Kidney epithelial cell (primary cell): ENCODE data around the gene SLC66A1. TPM values are rescaled to one million over a fixed set of nuclear protein-coding genes. Genes with fewer than 3 reads are reported as not detected.

Experiments
- DNase-seq: peaks from one replicate; pipeline ENCODE4 v3.0.0-alpha.2; 2010; ENCODE audit warnings: low read depth
- H3K27me3 ChIP-seq: 2 replicates; pipeline ENCODE4 v1.6.0; 2011; ENCODE audit warnings: low read length; ENCODE audit not compliant: control insufficient read depth, insufficient read depth
- H3K36me3 ChIP-seq: 2 replicates; pipeline ENCODE4 v1.5.1; 2011; ENCODE audit warnings: low read length; ENCODE audit not compliant: control insufficient read depth, insufficient read depth
- H3K4me3 ChIP-seq: 2 replicates; pipeline ENCODE4 v1.5.1; 2011; ENCODE audit warnings: low read depth, mild to moderate bottlenecking, control low read depth, low read length
- CTCF ChIP-seq: IDR thresholded peaks from 2 replicates; pipeline ENCODE4 v1.5.1; 2011; ENCODE audit warnings: mild to moderate bottlenecking, moderate library complexity, low read length, control low read depth, inconsistent platforms; ENCODE audit not compliant: insufficient read depth, poor library complexity, severe bottlenecking
- total RNA-seq: library from RNA; depleted of rRNA; stranded (reverse); fragments of >200 nt; gene quantifications from 2 replicates; pipeline ENCODE4 v1.2.3, GENCODE V29; 2015

SLC66A1 gene
- total RNA-seq, 1 donor from 2014 or later = 50.6 TPM

GRCh38 chr1:19330449-19331135 is 18.5 kb downstream of the SLC66A1 start:
- no peak for DNase-seq
- TF ChIP-seq CTCF = no peak

GRCh38 chr1:19331262-19331878 is 19.2 kb downstream of the SLC66A1 start:
- H3K36me3 ChIP-seq = no peaks in the 10 kb centered on the region
- no peak overlapping the region for H3K4me3 ChIP-seq
- TF ChIP-seq CTCF = no peak
- no peak for DNase-seq
- H3K27me3 ChIP-seq = no peaks in the 10 kb centered on the region

More at GRCh38 chr1:19330449-19331135, 18.5 kb downstream of the SLC66A1 start:
- Histone ChIP-seq H3K4me3 (no peak overlapping the region), H3K36me3 (peaks cover 3% of the 10 kb centered on the region), H3K27me3 (no peaks in the 10 kb centered on the region)

- DNase-seq = no peak
- Histone ChIP-seq H3K27me3 (no peaks in the 10 kb centered on the region), H3K4me3 (no peak overlapping the region), H3K36me3 (no peaks in the 10 kb centered on the region)
- TF ChIP-seq CTCF = no peak
Measured at GRCh38 chr1:19332832-19333231, 20.7 kb downstream of the SLC66A1 start.

GRCh38 chr1:19333587-19334354 is 21.6 kb downstream of the SLC66A1 start:
- TF ChIP-seq CTCF = no peak
- H3K27me3 ChIP-seq = no peaks in the 10 kb centered on the region
- H3K4me3 ChIP-seq = no peak overlapping the region
- no peak for DNase-seq
- H3K36me3 ChIP-seq = no peaks in the 10 kb centered on the region

- DNase-seq = no peak
- Histone ChIP-seq H3K4me3 (no peak overlapping the region), H3K36me3 (peaks cover 2% of the 10 kb centered on the region), H3K27me3 (no peaks in the 10 kb centered on the region)
- TF ChIP-seq CTCF = no peak
Measured at GRCh38 chr1:19336543-19336942, 24.4 kb downstream of the SLC66A1 start.
